Lung microvascular endothelial cell (primary cell): ENCODE results near the gene TTC23. TPM values are rescaled to one million over a fixed set of nuclear protein-coding genes. Genes with fewer than 3 reads are reported as not detected.
"Not testable (repeated sequence)": the region's sequence is repeated elsewhere in the genome, so short reads cannot be mapped to it uniquely, and the experiment has no call there.

ENCODE experiments used
- DNase-seq, 2 donors: peaks; one replicate each; pipeline versions ENCODE4 v3.0.0 to v3.0.0-alpha.2; 2010; ENCODE audit warnings: low read depth in 2 of 2
- total RNA-seq: library from RNA; depleted of rRNA; stranded (reverse); fragments of >200 nt; gene quantifications from 2 replicates; pipeline ENCODE4 v1.2.1, GENCODE V29; 2014

TTC23 gene
- total RNA-seq, 1 donor from 2014 or later: 17.1 TPM

DNA sequence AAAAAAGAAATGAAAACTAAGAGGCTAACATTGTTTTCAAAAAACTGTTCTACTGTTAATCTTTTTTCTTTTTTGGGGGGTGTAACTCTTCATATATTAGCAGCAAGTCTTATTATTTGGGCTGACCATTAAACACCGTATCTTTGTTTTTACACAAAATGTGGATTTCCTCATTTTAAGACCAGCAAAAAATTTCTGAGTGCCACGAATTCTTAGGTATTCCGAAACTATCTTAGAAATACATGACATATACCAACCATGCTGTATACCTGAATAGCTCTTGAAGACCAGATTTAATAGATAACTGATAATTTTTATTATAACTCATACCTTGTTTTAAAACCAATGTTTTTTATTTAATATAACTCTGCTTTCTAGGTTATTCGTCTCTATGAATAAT is 620 bp upstream of the TTC23 start:
- DNase-seq: no peak

DNA sequence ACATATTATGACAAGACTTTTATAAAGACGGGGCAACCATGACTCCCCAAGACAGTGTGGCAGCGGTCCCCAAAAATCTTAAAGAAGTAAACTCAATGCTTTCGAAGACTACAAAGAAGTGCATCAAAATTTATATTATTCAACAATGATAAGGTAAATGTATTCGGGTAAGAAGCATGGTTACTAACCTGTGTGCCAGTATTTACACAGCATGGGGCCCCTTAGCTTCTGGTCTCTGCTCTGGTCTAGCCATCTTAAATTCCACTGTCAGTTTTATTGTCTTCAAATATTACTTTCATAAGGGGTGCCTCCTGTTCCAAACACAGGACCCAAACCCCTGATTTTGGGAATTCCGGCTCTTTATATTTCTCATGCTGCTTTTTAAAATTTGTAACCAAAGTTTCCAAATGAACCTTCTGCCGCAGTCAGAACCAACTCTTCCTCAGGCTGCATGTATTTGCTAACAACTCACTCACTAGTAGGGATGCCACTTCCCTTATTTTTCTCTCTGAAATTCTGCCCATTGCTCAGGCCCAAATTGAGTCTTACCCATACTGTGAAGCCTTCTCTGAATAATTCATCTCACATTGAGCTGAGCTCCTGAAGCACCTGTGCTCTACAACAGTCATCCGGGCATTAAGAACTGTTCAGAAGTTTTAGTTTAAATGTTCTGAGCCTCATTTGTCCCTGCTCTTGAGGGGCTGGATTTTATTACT is 1.2 kb downstream of the TTC23 start:
- no peak for DNase-seq

DNA sequence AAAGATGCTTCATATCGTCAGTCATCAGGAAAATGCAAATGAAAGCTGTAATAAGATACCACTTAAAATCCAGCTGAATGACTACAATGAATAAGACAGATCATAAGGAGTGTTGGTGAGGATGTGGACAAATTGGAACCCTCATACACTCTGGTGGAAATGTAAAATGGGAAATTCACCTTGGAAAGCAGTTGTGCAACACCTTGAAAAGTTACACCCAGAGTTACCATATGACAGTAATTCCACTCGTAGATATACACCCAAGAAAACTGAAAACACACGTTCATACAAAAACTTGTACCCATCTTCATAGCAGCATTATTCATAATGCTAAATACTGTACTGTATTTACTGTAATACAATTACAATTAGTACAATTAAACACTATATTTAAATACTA is 2.3 kb downstream of the TTC23 start:
- DNase-seq: no peak

GRCh38 chr15:99244306-99244705 is 5.1 kb downstream of the TTC23 start:
- DNase-seq: no peak

- DNase-seq: no peak
Measured at GRCh38 chr15:99241752-99242151, 7.6 kb downstream of the TTC23 start.

- DNase-seq: peak; percentile 11 to 64
Measured at GRCh38 chr15:99239545-99240198, 9.7 kb downstream of the TTC23 start.

DNA sequence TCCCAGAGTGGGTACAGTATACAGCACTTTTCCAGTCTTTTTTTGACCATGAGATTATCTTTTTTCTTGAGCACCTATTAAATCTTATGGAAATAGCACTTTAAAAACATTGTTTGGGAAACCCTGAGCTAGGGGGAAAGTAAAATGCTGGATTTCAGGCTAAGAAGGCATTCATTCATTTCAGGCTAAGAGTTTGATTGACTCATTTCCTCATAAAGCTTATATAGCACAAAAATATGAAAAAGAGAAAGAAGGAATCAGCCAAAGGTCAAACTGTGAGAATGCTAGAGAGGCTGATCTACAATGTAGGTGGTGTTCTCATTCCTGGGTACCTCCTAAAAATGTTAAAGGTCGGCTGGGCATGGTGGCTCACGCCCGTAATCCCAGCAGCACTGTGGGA is 10.5 kb downstream of the TTC23 start:
- DNase-seq: peak in 1 of 2 donors; percentile 33

- DNase-seq: not testable (repeated sequence)
Measured at GRCh38 chr15:99234160-99234559, 15.2 kb downstream of the TTC23 start.

- no peak for DNase-seq
Measured at GRCh38 chr15:99232740-99233139, 16.6 kb downstream of the TTC23 start.

DNA sequence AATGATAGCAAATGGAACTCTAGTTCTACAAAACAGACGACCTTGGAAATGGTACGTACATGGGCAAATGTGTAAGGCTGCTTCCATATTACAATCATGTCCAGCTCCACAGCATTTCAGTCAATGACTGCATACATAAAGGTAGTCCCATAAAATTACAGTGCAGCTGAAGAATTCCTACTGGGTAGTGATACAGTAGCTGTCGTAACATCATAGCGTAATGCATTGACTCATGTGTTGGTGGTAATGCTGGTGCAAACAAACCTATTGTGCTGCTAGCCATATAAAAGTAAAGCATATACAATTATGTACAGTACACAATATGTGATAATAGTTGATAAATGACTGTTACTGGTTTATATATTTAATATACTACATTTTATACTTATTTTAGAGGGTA is 18.5 kb downstream of the TTC23 start:
- no peak for DNase-seq

- no peak for DNase-seq
Measured at GRCh38 chr15:99228120-99228770, 21.1 kb downstream of the TTC23 start.

DNA sequence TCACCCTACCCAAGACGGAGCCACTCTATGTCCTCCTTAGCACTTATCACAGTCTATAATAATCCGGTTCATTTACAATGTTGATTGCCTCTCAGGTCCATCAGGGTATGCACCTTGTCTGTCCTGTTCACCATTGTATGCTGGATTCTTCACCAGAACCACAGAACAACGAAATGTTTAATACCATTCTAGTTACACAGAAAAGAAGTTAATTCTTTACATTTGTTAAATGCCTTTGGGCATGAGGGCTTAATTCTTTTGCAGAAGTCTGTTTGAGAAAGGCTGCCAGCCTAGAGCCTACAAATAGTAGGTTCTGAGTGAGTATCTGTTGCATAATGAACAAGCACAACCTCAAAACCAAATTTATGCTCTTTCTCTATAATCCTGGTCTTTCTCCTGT is 22.6 kb downstream of the TTC23 start:
- no peak for DNase-seq

- peak; percentile 10 to 56 for DNase-seq
Measured at GRCh38 chr15:99224372-99225214, 24.8 kb downstream of the TTC23 start.

- DNase-seq: peak; percentile 77 to 87
Measured at GRCh38 chr15:99213187-99213811, 36.1 kb downstream of the TTC23 start.

- DNase-seq: peak; percentile 36 to 40
Measured at GRCh38 chr15:99212406-99212805, 37.0 kb downstream of the TTC23 start.

GRCh38 chr15:99211926-99212325 is 37.5 kb downstream of the TTC23 start:
- DNase-seq: peak in 1 of 2 donors; percentile 55

- no peak for DNase-seq
Measured at GRCh38 chr15:99210334-99210733, 39.0 kb downstream of the TTC23 start.

- DNase-seq: peak; percentile 81 to 96
Measured at GRCh38 chr15:99209326-99209725, 40.1 kb downstream of the TTC23 start.

GRCh38 chr15:99207672-99208071 is 41.7 kb downstream of the TTC23 start:
- DNase-seq: no peak

DNA sequence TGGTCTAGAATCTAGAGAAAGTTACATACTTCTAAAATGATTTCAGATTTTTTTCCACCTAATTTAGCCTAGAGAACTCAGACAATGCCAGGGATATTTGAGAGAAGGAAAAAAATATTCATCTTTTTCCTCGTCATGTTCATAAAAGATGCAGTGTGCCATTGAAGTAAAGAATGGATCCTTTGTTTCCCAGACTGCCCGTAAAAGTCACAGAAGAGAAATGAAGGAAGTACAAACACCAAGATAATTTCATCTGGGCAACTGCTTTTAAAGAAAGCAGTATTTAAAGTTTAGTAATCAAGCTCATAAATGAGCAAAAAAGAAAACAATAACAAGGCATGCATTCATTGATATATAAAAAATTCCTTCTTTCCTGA is 47.2 kb downstream of the TTC23 start:
- no peak for DNase-seq

DNA sequence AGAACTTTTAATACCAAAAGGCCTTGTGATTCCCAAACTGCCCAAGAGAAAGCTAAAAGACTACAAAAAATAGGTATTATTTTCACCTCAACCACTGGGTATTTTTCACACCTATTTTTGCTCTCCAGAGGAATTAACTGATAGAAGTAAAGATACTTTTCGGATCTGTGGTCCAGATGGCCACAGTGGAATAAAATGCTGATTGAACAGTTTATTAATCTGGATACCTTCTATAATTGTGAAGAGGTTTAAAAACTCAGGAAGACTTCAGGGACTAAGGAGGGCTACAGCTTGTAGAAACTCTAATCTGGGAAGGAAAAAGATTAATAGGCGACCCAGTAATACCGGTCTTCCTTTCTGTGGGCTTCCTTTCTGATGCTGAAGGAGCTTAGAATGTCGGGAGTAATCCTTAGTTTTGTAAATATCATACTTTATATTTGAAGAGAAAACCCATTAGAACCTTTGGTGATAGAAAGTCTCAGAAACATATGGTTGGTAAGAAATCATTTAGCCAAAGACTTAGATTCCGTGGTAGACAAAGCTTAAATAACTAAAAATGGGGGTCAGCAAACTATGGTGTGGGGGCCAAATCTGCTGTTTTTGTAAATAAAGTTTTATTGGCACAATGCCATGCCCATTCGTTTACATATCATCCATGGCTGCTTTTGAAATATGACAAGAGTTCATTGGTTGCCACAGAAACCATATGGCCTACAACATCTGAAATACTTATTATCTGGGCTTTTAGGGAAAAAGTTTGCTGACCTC is 47.8 kb downstream of the TTC23 start:
- DNase-seq: no peak
